GM12872 (cell line): ENCODE measurements around the gene ADGRG3.

Source experiments
- CTCF ChIP-seq: IDR thresholded peaks from 3 replicates; pipeline ENCODE4 v1.5.1; 2011; ENCODE audit warnings: low read depth, mild to moderate bottlenecking, low read length, moderate library complexity; ENCODE audit not compliant: insufficient read depth

The ADGRG3 gene

GRCh38 chr16:57658878-57659674, 9.0 kb upstream of the ADGRG3 start:
- no peak for TF ChIP-seq CTCF

GRCh38 chr16:57660715-57661463, 7.2 kb upstream of the ADGRG3 start:
- no peak for TF ChIP-seq CTCF

GRCh38 chr16:57661510-57661909, 6.6 kb upstream of the ADGRG3 start:
- no peak for TF ChIP-seq CTCF

GRCh38 chr16:57661936-57662906, 5.9 kb upstream of the ADGRG3 start:
- no peak for TF ChIP-seq CTCF

- no peak for TF ChIP-seq CTCF
These were observed 4.7 kb upstream of the ADGRG3 start for GRCh38 chr16:57663436-57663835.

GRCh38 chr16:57663917-57664661, 4.0 kb upstream of the ADGRG3 start:
- no peak for TF ChIP-seq CTCF

- TF ChIP-seq CTCF: no peak
These were observed 3.5 kb upstream of the ADGRG3 start for GRCh38 chr16:57664662-57665025.
